GM18907 (cell line): ENCODE data around the gene RNF214.
"Not testable (repeated sequence)": the region's sequence is repeated elsewhere in the genome, so short reads cannot be mapped to it uniquely, and the experiment has no call there.

ENCODE experiments used
- ATAC-seq: cut with Tn5 transposase; IDR thresholded peaks from one replicate; pipeline ENCODE4 v1.9.1; 2021; ENCODE audit warnings: mild to moderate bottlenecking, moderate library complexity; ENCODE audit not compliant: unreplicated experiment

The RNF214 gene

DNA sequence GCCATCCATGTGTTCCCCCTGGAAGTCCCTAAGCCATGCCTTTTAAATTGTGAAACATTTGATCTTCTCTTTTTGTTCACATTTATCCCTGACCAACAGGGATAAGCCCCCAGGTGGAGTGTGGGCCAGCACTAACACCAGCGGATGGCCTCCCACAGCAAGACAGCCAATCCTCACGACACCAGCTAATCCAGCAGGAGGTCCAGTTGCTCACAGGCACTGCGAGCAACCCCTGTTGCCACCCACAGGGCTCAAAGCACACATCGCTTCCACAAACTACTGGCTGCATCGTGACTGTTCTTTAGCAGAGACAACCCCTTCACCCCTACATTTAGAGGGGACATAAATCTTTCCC is 2.6 kb upstream of the RNF214 start:
- no peak for ATAC-seq

- peak; percentile 41 for ATAC-seq
Measured at GRCh38 chr11:117230286-117230961, 2.0 kb upstream of the RNF214 start.

DNA sequence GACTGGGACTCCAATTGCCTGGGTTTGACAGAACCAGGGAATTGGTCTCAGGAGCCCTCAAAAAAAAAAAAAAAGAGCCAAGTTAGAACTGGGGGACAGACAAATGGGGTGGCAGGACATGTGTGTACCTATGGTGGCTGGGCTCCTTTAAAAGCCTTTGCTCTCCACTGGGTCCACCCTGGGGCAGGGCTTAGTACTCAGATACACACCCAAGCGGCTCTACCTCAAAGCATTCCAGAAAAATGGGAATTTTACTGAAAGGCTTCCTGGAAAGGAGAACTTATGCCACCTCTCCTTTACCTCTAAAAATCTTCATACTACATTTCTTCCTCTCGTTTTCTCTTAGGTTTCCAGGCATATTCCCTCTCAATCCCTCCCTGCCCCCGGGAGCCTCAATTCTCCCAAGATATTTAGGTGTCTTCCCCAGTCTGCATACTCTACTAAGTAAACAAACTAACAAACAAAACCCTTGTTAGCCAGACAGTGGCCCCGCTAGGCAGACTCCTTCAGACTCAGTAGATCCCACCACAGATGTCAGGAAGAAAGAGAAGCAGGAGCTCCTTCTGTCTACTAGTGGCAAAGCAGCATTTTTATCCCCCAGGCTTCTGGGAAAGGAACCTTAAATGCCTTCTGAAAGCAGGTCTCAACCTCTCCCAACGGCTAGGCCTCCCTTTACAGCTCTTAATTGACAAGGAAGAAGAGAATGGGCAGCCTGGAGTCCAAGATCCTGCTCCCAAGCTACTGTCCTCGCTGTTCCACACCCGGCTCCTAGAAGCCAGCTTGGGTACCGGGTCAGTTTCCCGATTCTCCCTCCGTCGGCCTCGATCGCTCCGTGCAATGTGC is 1.3 kb upstream of the RNF214 start:
- no peak for ATAC-seq

- no peak for ATAC-seq
Measured at GRCh38 chr11:117231842-117232091, 704 bp upstream of the RNF214 start, which contains the start of gene PCSK7. PCSK7 (minus strand) TSS chr11:117232073; CDS start chr11:117229844, 2,229 bp downstream.

- no peak for ATAC-seq
Measured at GRCh38 chr11:117232911-117233409, 489 bp downstream of the RNF214 start.

DNA sequence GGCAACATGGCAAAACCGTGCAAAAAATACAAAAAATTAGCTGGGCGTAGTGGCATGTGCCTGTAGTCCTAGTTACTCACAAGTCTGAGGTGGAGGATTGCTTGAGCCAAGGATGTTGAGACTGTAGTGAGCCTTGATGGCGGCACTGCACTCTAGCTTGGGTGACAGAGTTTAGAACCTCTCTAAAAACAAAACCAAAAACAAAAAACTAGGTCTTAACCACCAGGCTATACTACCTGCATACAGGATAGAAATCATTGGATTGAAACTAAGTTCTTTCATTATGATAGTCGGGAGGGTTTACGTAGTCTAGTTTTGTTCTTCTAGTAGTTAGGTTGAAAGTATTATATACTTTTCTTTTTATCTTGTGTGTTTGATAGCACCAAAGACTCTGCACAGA is 5.8 kb downstream of the RNF214 start:
- no peak for ATAC-seq

DNA sequence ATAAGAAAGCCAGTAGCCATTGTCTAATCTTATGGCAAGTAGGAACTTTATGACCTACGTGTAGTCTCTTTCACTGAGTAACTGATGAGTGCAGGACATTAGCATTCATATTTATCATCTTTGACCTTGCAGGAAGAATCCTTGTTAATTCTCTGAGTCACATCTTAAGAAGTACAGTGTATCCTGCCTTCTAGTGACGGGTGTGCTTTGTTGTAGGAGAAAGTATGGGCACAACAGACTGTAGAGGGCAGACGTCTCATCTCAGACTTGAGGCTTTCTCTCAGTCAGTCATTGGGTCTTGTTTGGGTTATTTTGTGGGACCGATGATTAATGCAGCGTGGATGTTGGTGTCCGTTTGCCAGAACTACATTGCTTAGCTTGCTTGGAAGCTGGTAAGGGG is 6.8 kb downstream of the RNF214 start:
- no peak for ATAC-seq

DNA sequence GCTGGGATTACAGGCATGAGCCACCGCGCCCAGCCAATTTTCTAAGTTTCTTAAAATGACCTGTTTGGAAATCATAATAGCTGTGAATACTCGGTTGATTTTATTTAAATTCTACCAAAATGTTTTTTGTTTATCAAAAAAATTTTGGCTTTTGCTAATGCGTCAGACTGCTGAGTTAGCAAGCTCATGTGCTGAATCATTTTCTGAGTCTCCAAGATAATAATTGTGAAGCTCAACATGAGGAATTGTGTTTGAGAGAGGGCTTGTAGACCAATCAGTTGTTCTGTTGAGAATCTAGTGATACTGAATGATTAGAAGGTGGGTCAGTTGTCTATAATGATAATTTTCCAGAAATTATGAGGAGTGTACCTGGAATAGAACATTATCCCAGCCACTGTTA is 15.9 kb downstream of the RNF214 start:
- no peak for ATAC-seq

GRCh38 chr11:117249571-117249970 is 17.1 kb downstream of the RNF214 start:
- no peak for ATAC-seq

DNA sequence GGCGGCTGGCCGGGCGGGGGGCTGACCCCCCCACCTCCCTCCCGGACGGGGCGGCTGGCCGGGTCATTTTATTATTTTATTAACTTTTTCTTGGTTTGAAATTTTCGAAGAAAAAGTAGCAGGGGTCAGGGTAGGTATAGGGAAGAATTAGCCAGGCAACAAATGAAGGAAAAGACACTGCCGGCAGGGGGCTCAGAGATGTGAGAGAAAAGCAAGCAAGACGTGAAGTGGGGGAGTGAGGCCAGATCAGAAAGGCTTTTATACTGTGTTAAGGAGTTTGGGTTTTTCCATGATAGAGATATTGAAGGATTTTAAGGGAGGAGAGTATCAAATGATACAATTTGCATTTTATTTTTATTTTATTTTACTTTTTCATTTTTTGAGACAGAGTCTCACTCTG is 19.0 kb downstream of the RNF214 start:
- no peak for ATAC-seq

- no peak for ATAC-seq
Measured at GRCh38 chr11:117255966-117256365, 23.5 kb downstream of the RNF214 start.

DNA sequence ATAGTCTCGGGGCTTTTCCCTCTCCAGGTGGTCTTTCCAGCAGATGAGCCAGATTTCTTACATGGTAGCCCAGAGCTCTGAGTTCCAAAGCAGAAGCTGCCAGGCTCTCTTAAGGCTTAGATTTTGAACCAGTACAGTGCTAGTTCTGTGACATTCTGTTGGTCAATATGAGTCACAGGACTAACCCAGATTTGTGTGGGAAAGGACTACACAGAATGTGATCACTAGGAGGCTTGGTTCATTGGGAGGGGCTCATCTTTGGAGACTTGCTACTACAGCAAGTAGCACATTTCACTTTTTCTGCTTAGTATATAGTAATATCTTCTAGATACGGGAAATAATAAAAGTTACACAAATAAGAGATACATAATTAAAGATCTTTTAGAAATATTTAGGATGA is 24.1 kb downstream of the RNF214 start:
- no peak for ATAC-seq

DNA sequence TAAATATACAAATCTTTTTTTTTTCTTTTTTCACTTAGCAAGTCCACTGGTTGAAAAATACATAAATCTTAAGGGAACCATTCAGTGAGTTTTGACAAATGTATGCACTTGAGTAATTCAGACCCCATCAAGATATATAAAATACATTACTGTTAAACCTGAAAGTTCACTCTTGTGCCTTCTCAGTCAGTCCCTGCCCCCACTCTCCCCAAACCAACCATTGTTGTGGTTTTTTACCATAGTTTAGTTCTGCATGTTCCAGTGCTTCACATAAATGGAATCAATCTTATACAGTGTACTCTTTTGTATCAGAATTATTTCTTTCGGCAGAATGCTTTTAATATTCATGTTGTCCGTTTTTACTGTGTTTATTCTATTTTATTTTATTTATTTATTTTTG is 26.1 kb downstream of the RNF214 start:
- no peak for ATAC-seq

- no peak for ATAC-seq
Measured at GRCh38 chr11:117259417-117259816, 26.9 kb downstream of the RNF214 start.

- not testable (repeated sequence) for ATAC-seq
Measured at GRCh38 chr11:117264624-117265323, 32.3 kb downstream of the RNF214 start.

DNA sequence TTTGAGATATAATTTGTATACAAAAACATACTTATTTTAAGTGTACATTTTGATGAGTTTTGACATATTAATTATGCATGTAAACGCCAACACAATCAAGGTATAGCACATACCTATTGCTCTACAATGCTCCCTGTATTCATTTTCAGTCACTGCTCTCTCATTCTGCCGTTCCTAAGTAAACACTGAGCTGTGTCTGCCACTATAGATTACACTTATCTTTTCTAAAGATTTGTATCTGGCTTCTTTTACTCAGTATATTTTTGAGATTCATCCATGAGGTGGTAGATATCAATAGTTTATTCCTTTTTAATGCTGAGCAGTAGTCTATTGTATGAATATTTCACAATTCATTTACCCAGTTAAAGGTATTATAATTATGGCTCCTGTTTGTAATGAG is 33.3 kb downstream of the RNF214 start:
- no peak for ATAC-seq

DNA sequence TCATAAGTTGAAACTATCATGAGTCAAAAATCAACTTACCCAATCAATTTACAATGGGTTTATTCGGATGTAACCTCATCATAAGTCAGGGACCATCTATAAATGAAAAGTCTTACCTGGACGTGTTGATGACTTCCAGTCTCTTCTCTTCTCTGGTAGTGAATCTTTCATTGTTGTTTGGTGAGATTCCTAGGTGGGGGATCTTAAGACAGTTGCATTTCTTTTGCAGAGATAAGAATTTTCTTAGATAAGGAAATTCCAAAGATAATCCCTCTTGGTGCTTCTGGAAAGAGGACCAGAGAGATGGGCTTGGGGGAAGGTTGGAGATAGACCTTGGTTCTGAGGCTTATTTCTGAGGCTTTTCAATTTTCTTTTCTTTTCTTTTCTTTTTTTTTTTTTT is 37.4 kb downstream of the RNF214 start:
- ATAC-seq = no peak

DNA sequence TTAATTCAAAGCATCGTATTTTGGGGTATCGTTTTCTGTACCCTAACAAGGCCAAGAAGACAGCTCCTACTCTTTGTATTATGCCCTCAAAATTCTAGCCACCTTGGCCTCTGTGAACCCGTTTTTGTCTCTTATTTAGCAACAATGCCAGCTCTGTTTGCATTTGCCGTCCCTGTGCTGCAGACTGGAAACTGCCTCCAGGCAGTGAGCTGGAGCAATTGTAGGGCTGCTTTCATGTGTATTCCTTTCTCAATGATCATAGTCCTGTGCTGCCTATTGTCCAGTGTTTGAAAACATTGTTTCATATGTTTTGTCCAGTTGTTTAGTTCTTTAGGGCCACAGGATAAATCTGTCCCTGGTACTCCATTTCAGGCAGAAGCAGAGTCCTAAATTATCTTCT is 38.7 kb downstream of the RNF214 start:
- ATAC-seq = no peak

DNA sequence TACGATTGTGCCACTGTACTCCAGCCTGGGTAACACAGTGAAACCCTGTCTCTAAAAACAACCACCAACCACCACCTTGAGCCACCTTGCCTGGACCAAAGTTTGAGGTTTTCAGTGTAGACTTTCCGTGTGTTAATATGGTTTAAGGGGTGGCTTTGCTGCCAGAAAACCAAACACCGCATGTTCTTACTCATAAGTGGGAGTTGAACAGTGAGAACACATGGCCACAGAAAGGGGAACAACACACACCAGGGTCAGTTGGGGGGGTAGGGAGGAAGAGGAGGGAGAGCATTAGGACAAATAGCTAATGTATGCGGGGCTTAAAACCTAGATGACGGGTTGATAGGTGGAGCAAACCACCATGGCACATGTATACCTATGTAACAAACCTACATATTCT is 39.7 kb downstream of the RNF214 start:
- not testable (repeated sequence) for ATAC-seq

- ATAC-seq = no peak
Measured at GRCh38 chr11:117273550-117274289, 41.2 kb downstream of the RNF214 start.

GRCh38 chr11:117278347-117278746 is 45.9 kb downstream of the RNF214 start:
- ATAC-seq = no peak
